H9 (cell line): ENCODE results near the gene FGD6. TPM values are rescaled to one million over a fixed set of nuclear protein-coding genes. Genes with fewer than 3 reads are reported as not detected.

ENCODE experiments used
- DNase-seq: peaks from one replicate; pipeline ENCODE4 v3.0.0-alpha.2; 2017
- H2AFZ ChIP-seq: one replicate; pipeline ENCODE4 v1.6.1; 2013; ENCODE audit warnings: mild to moderate bottlenecking, low read length, control low read depth, moderate library complexity
- H2AK5ac ChIP-seq: 2 replicates; pipeline ENCODE4 v1.6.1; 2013; ENCODE audit warnings: low read length, control low read depth, mixed read lengths; ENCODE audit not compliant: insufficient read length
- H2BK120ac ChIP-seq: one replicate; pipeline ENCODE4 v1.6.1; 2013; ENCODE audit warnings: low read depth, mild to moderate bottlenecking, low read length, control low read depth, inconsistent platforms; ENCODE audit not compliant: poor library complexity, severe bottlenecking
- H2BK12ac ChIP-seq: 2 replicates; pipeline ENCODE4 v1.6.1; 2013; ENCODE audit warnings: low read length, control low read depth, mixed read lengths, low read depth; ENCODE audit not compliant: insufficient read length
- H2BK15ac ChIP-seq: 2 replicates; pipeline ENCODE4 v1.6.1; 2013; ENCODE audit warnings: low read depth, low read length, control low read depth
- H2BK20ac ChIP-seq: one replicate; pipeline ENCODE4 v1.6.1; 2013; ENCODE audit warnings: low read depth, mild to moderate bottlenecking, low read length, control low read depth, inconsistent platforms; ENCODE audit not compliant: poor library complexity, severe bottlenecking
- H2BK5ac ChIP-seq: 2 replicates; pipeline ENCODE4 v1.6.1; 2013; ENCODE audit warnings: low read length, control low read depth, mixed read lengths; ENCODE audit not compliant: insufficient read length
- H3K14ac ChIP-seq: 2 replicates; pipeline ENCODE4 v1.6.1; 2013; ENCODE audit warnings: low read length, control low read depth; ENCODE audit not compliant: insufficient read depth
- H3K18ac ChIP-seq: 2 replicates; pipeline ENCODE4 v1.6.1; 2013; ENCODE audit warnings: low read depth, mild to moderate bottlenecking, mixed read lengths, low read length, control low read depth; ENCODE audit not compliant: insufficient read length
- H3K23ac ChIP-seq: 2 replicates; pipeline ENCODE4 v1.6.1; 2013; ENCODE audit warnings: low read length, control low read depth, mixed read lengths, low read depth; ENCODE audit not compliant: insufficient read length
- H3K23me2 ChIP-seq: 2 replicates; pipeline ENCODE4 v1.6.1; 2013; ENCODE audit warnings: low read depth, mild to moderate bottlenecking, mixed read lengths, low read length, control low read depth; ENCODE audit not compliant: insufficient read length, poor library complexity, severe bottlenecking
- H3K27ac ChIP-seq: 2 replicates; pipeline ENCODE4 v1.5.1; 2013; ENCODE audit warnings: low read length, control low read depth, mixed read lengths, low read depth; ENCODE audit not compliant: insufficient read length
- H3K27me3 ChIP-seq: 2 replicates; pipeline ENCODE4 v1.6.1; 2013; ENCODE audit warnings: low read length, control low read depth, inconsistent platforms; ENCODE audit not compliant: insufficient read depth
- H3K4ac ChIP-seq: 2 replicates; pipeline ENCODE4 v1.6.1; 2013; ENCODE audit warnings: low read depth, mild to moderate bottlenecking, control low read depth, inconsistent platforms, low read length, moderate library complexity
- H3K4me1 ChIP-seq: 2 replicates; pipeline ENCODE4 v1.6.1; 2013; ENCODE audit warnings: low read length, control low read depth, inconsistent platforms; ENCODE audit not compliant: insufficient read depth
- H3K4me2 ChIP-seq: 2 replicates; pipeline ENCODE4 v1.6.1; 2013; ENCODE audit warnings: low read length, control low read depth, mixed read lengths; ENCODE audit not compliant: insufficient read length, insufficient read depth
- H3K56ac ChIP-seq: 2 replicates; pipeline ENCODE4 v1.6.1; 2013; ENCODE audit warnings: low read depth, mild to moderate bottlenecking, mixed read lengths, low read length, control low read depth; ENCODE audit not compliant: insufficient read length
- H3K79me1 ChIP-seq: 2 replicates; pipeline ENCODE4 v1.6.1; 2013; ENCODE audit warnings: low read depth, mild to moderate bottlenecking, moderate library complexity, low read length, control low read depth, inconsistent platforms; ENCODE audit not compliant: insufficient read depth, poor library complexity, severe bottlenecking
- H3K79me2 ChIP-seq: 2 replicates; pipeline ENCODE4 v1.6.1; 2013; ENCODE audit warnings: low read length, control low read depth, inconsistent platforms; ENCODE audit not compliant: insufficient read depth
- H3K9ac ChIP-seq: 2 replicates; pipeline ENCODE4 v1.6.1; 2013; ENCODE audit warnings: low read length, control low read depth, mixed read lengths; ENCODE audit not compliant: insufficient read length; ENCODE audit errors: extremely low read depth
- H3K9me3 ChIP-seq: one replicate; pipeline ENCODE4 v1.6.1; 2013; ENCODE audit warnings: low read depth, low read length, inconsistent platforms; ENCODE audit not compliant: control insufficient read depth
- H3T11ph ChIP-seq: one replicate; pipeline ENCODE4 v1.6.1; 2013; ENCODE audit warnings: mild to moderate bottlenecking, low read length, control low read depth, inconsistent platforms
- H4K20me1 ChIP-seq: one replicate; pipeline ENCODE4 v1.6.1; 2013; ENCODE audit not compliant: control insufficient read depth, insufficient read length, insufficient read depth
- H4K5ac ChIP-seq: 2 replicates; pipeline ENCODE4 v1.6.1; 2013; ENCODE audit warnings: low read depth, mild to moderate bottlenecking, mixed read lengths, low read length, control low read depth; ENCODE audit not compliant: insufficient read length
- H4K8ac ChIP-seq: replicated peaks from 2 replicates; pipeline ENCODE4 v1.6.1; 2013; ENCODE audit warnings: low read length, control low read depth, mixed read lengths, low read depth; ENCODE audit not compliant: insufficient read length
- H4K91ac ChIP-seq: 2 replicates; pipeline ENCODE4 v1.6.1; 2013; ENCODE audit warnings: low read depth, mild to moderate bottlenecking, moderate library complexity, mixed read lengths, low read length, control low read depth; ENCODE audit not compliant: insufficient read length
- H3K27ac Mint-ChIP-seq, 3 experiments: 2 replicates in 2 of 3; 3 replicates in 1 of 3; pipeline ENCODE4 v1.8.0; 2020 to 2021; ENCODE audit warnings: mixed read lengths in 3 of 3, mild to moderate bottlenecking in 1 of 3, moderate library complexity in 1 of 3
- H3K27me3 Mint-ChIP-seq: 2 replicates; pipeline ENCODE4 v1.8.0; 2021; ENCODE audit warnings: low read depth, mild to moderate bottlenecking, moderate library complexity, mixed read lengths
- H3K36me3 Mint-ChIP-seq, 3 experiments: 2 replicates in 2 of 3; 3 replicates in 1 of 3; pipeline ENCODE4 v1.8.0; 2020 to 2021; ENCODE audit warnings: low read depth in 3 of 3, mixed read lengths in 3 of 3; ENCODE audit not compliant: insufficient read depth in 1 of 3
- H3K4me1 Mint-ChIP-seq, 2 experiments: 2 replicates each; pipeline ENCODE4 v1.8.0; 2020; ENCODE audit warnings: mixed read lengths in 2 of 2
- H3K4me3 Mint-ChIP-seq, 2 experiments: 2 replicates in 1 of 2; 3 replicates in 1 of 2; pipeline ENCODE4 v1.8.0; 2020 to 2021; ENCODE audit warnings: mild to moderate bottlenecking in 2 of 2, mixed read lengths in 2 of 2, moderate library complexity in 1 of 2
- H3K9me3 Mint-ChIP-seq, 2 experiments: 2 replicates in 1 of 2; 3 replicates in 1 of 2; pipeline ENCODE4 v1.8.0; 2020; ENCODE audit warnings: mild to moderate bottlenecking in 2 of 2, mixed read lengths in 2 of 2, moderate library complexity in 1 of 2
- WGBS: extraction: QIAGEN DNeasy Blood & Tissue Kit; methylation state at CpG from one replicate; pipeline ENCODE4 v1.1.7; 2013; ENCODE audit warnings: missing lambda C conversion rate, low lambda C conversion rate, mixed read lengths; ENCODE audit not compliant: insufficient read length; ENCODE audit errors: extremely low coverage; 5-methylcytosine and 5-hydroxymethylcytosine counted together
- total RNA-seq: library from RNA; stranded (reverse); gene quantifications from 2 replicates; pipeline ENCODE4 v1.2.1, GENCODE V29; 2021
- TF ChIP-seq, protein P1 (sequence below): fragments of 200-600 bp; sonication (generic); conservative IDR thresholded peaks from 3 replicates; pipeline ENCODE4 v1.8.0; 2021; ENCODE audit warnings: antibody characterized with exemption, mild to moderate bottlenecking

Gene FGD6
- total RNA-seq, 1 experiment from 2014 or later = 39.5 TPM

- Histone ChIP-seq H2BK12ac (no peak overlapping the region), H3K18ac (no peak overlapping the region), H3K79me1 (no peaks in the 10 kb centered on the region), H3K4me2 (no peak overlapping the region), H4K91ac (no peak overlapping the region), H3T11ph (no peak overlapping the region), H2BK15ac (no peak overlapping the region), H3K23ac (no peak overlapping the region), H2BK5ac (no peak overlapping the region), H3K79me2 (no peaks in the 10 kb centered on the region), H3K4ac (no peak overlapping the region), H3K23me2 (no peaks in the 10 kb centered on the region), H3K9ac (no peak overlapping the region), H2BK20ac (no peak overlapping the region), H3K27ac (no peak overlapping the region), H2BK120ac (no peak overlapping the region), H4K5ac (no peak overlapping the region), H3K9me3 (no peaks in the 10 kb centered on the region), H4K20me1 (no peaks in the 10 kb centered on the region), H3K4me1 (no peaks in the 10 kb centered on the region), H3K56ac (no peak overlapping the region), H4K8ac (no peak overlapping the region), H3K14ac (no peak overlapping the region), H2AK5ac (no peak overlapping the region), H3K27me3 (no peaks in the 10 kb centered on the region), H2AFZ (no peak overlapping the region)
- no CpG with 5 or more reads among the region's 2 CpGs for WGBS
- TF ChIP-seq, protein P1, sequence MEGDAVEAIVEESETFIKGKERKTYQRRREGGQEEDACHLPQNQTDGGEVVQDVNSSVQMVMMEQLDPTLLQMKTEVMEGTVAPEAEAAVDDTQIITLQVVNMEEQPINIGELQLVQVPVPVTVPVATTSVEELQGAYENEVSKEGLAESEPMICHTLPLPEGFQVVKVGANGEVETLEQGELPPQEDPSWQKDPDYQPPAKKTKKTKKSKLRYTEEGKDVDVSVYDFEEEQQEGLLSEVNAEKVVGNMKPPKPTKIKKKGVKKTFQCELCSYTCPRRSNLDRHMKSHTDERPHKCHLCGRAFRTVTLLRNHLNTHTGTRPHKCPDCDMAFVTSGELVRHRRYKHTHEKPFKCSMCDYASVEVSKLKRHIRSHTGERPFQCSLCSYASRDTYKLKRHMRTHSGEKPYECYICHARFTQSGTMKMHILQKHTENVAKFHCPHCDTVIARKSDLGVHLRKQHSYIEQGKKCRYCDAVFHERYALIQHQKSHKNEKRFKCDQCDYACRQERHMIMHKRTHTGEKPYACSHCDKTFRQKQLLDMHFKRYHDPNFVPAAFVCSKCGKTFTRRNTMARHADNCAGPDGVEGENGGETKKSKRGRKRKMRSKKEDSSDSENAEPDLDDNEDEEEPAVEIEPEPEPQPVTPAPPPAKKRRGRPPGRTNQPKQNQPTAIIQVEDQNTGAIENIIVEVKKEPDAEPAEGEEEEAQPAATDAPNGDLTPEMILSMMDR = no peak
- Mint-ChIP-seq H3K4me1 (no peaks in the 10 kb centered on the region), H3K27me3 (no peaks in the 10 kb centered on the region), H3K9me3 (no peaks in the 10 kb centered on the region), H3K36me3 (peaks cover 26 to 76% (median 66%) of the 10 kb centered on the region in 3 experiments; a peak in 6 of 7 replicates), H3K27ac (peak overlapping the region in 2 of 3 experiments; percentile 35 to 59; a peak in 4 of 7 replicates), H3K4me3 (no peak overlapping the region)
- DNase-seq = no peak
These were observed 112.3 kb downstream of the FGD6 start for GRCh38 chr12:95104919-95105452.
